ENCODE data around the gene MGAT5B. TPM values are rescaled to one million over a fixed set of nuclear protein-coding genes. Genes with fewer than 3 reads are reported as not detected.

MGAT5B gene
- total and polyA plus RNA-seq, 2 of the 13 experiments (the other 11 are each of a cell fraction or from before 2014, with no cell fraction given) = 0.07 to 0.13 TPM

GRCh38 chr17:76868176-76868668 lies at the start of gene MGAT5B (continued):
- TF ChIP-seq ZNF687 (CRISPR knock-in tag; IDR thresholded peaks at IDR 0.05) (peak; percentile 34; the same call in 1 of the 2 replicates), SP4 (CRISPR knock-in tag; IDR thresholded peaks at IDR 0.05) (no peak), EP300 (IDR thresholded peaks at IDR 0.05; ENCODE audit: low read depth in 2 of 2, low read length in 2 of 2) (no peak), EP300 (CRISPR knock-in tag; IDR thresholded peaks at IDR 0.05; ENCODE audit: borderline replicate concordance) (no peak), ZNF503 (CRISPR knock-in tag; IDR thresholded peaks at IDR 0.05) (no peak), ARHGAP35 (CRISPR knock-in tag; IDR thresholded peaks at IDR 0.05; ENCODE audit: borderline replicate concordance) (no peak), NR2C2 (CRISPR knock-in tag; IDR thresholded peaks at IDR 0.05; ENCODE audit: borderline replicate concordance) (no peak), TRIM22 (IDR thresholded peaks at IDR 0.05) (no peak), ATM (IDR thresholded peaks at IDR 0.05; ENCODE audit: borderline replicate concordance) (no peak), ZNF678 (CRISPR knock-in tag; IDR thresholded peaks at IDR 0.05) (no peak), MTERF4 (CRISPR knock-in tag; IDR thresholded peaks at IDR 0.05) (no peak), NFE2 (CRISPR knock-in tag; IDR thresholded peaks at IDR 0.05) (no peak), HNRNPLL (IDR thresholded peaks at IDR 0.05; ENCODE audit: low read depth, low read length, poor library complexity, severe bottlenecking) (no peak), HMGXB4 (CRISPR knock-in tag; IDR thresholded peaks at IDR 0.05; ENCODE audit: borderline replicate concordance in 1 of 2, low read depth in 1 of 2) (no peak), ZNF354B (CRISPR knock-in tag; IDR thresholded peaks at IDR 0.05) (no peak), ZHX1 (CRISPR knock-in tag; IDR thresholded peaks at IDR 0.05; ENCODE audit: low read depth) (no peak)

Measured in HepG2 (cell line).